Stimulated activated CD8-positive, alpha-beta memory T cell treated with anti-CD3 and anti-CD28 coated beads, Interleukin-15, amount 100 ng/mL, for 4 hours (primary cell): Measurements from ENCODE around the gene RPS26.
"Not testable (repeated sequence)": the region's sequence is repeated elsewhere in the genome, so short reads cannot be mapped to it uniquely, and the experiment has no call there.

Source experiments
- DNase-seq, 2 donors: peaks; one replicate each; pipeline ENCODE4 v3.0.0-alpha.2; 2020; ENCODE audit warnings: low read depth in 2 of 2

RPS26 gene

GRCh38 chr12:56041552-56042429 is at the start of gene RPS26:
TSS of gene RPS26 (plus strand) at chr12:56041918. CDS start at chr12:56042167, 249 bp downstream.
- DNase-seq = peak; percentile 79 to 86

GRCh38 chr12:55993230-55993853 is 48.4 kb upstream of the RPS26 start:
- DNase-seq = no peak

GRCh38 chr12:55995366-55995765 is 46.4 kb upstream of the RPS26 start:
- no peak for DNase-seq

- DNase-seq = peak in 1 of 2 donors; percentile 47
Measured at GRCh38 chr12:55996201-55996714, 45.5 kb upstream of the RPS26 start.

- DNase-seq = no peak
Measured at GRCh38 chr12:55996715-55997534, 44.8 kb upstream of the RPS26 start, which contains the start of gene SUOX. TSS of gene SUOX (plus strand) at chr12:55997276. CDS start at chr12:56002222, 4,946 bp downstream.

GRCh38 chr12:55997535-55997859 is 44.2 kb upstream of the RPS26 start:
- no peak for DNase-seq

- not testable (repeated sequence) for DNase-seq
Measured at GRCh38 chr12:55999522-55999921, 42.2 kb upstream of the RPS26 start.

GRCh38 chr12:55999999-56000540 is 41.6 kb upstream of the RPS26 start:
- not testable (repeated sequence) for DNase-seq

- DNase-seq = no peak
Measured at GRCh38 chr12:56001487-56002100, 40.1 kb upstream of the RPS26 start.

GRCh38 chr12:56003376-56003775 is 38.3 kb upstream of the RPS26 start:
- not testable (repeated sequence) for DNase-seq

- no peak for DNase-seq
Measured at GRCh38 chr12:56004211-56004610, 37.5 kb upstream of the RPS26 start.

GRCh38 chr12:56007564-56008559 is 33.9 kb upstream of the RPS26 start:
- peak; percentile 33 to 35 for DNase-seq

- DNase-seq = no peak
Measured at GRCh38 chr12:56010111-56010570, 31.6 kb upstream of the RPS26 start.

GRCh38 chr12:56011509-56012090 is 30.1 kb upstream of the RPS26 start:
- DNase-seq = no peak

GRCh38 chr12:56013482-56013881 is 28.2 kb upstream of the RPS26 start:
- no peak for DNase-seq

GRCh38 chr12:56014205-56014604 is 27.5 kb upstream of the RPS26 start:
- DNase-seq = no peak

- DNase-seq = no peak
Measured at GRCh38 chr12:56017181-56017580, 24.5 kb upstream of the RPS26 start.

- DNase-seq = no peak
Measured at GRCh38 chr12:56018356-56018755, 23.4 kb upstream of the RPS26 start.

GRCh38 chr12:56020423-56021184 is 21.1 kb upstream of the RPS26 start, which contains the start of gene IKZF4:
TSS of gene IKZF4 (plus strand) at chr12:56021043. CDS start at chr12:56021494, 451 bp downstream.
- DNase-seq = no peak
